ENCODE data around the gene DTNA. TPM values are rescaled to one million over a fixed set of nuclear protein-coding genes. Genes with fewer than 3 reads are reported as not detected.

The DTNA gene
- total and polyA plus RNA-seq, 9 donors = 58.1 to 84.2 (median 71.5) TPM

DNA sequence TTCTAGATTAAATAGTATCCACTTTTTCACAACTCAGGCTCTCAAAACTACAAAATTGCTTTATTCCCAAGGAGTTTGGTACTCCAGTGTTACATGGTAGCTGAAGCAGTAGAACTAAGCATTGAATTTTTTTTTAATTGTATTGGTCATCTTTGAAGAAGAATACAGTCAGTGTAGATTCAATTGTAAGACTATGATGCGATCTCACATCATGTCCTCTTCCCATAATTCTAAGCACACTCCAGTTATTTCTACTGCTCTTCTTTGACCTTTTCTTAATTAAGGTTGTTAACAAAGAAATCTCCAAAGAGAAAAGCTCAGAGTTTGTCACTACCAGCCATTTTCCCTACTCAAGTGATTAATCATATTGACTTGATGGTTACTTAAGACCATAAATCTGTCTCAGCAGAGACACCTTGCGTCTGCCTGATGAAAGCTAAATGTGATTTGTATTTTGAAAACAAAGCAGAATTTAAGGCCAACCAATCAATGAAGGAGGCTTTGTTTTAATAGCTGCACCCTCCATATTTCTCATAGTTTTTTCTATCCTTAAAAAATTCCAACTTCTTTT is 130.2 kb downstream of the DTNA start:
- no peaks in the 10 kb centered on the region for H3K27me3 ChIP-seq (ENCODE audit: control insufficient read depth, insufficient read depth, low read length)
- no peak overlapping the region for H3K4me3 ChIP-seq (ENCODE audit: low read length)
- peaks cover 2% of the 10 kb centered on the region for H3K4me1 ChIP-seq (ENCODE audit: control insufficient read depth, insufficient read depth, low read length)
- WGBS (ENCODE audit: insufficient coverage) = no CpG with 5 or more reads among the region's 2 CpGs
- no peak for DNase-seq
- no peaks in the 10 kb centered on the region for H3K36me3 ChIP-seq (ENCODE audit: control insufficient read depth, insufficient read depth, low read length)
- peaks cover 3% of the 10 kb centered on the region for H3K9me3 ChIP-seq (replicated peaks; ENCODE audit: control insufficient read depth, low read depth, low read length)
- H3K27ac ChIP-seq (ENCODE audit: low read length) = no peak overlapping the region

GRCh38 chr18:34841891-34842290 is 131.8 kb downstream of the DTNA start:
- Histone ChIP-seq H3K27ac (ENCODE audit: low read length) (no peak overlapping the region), H3K4me3 (ENCODE audit: low read length) (no peak overlapping the region), H3K36me3 (ENCODE audit: control insufficient read depth, insufficient read depth, low read length) (no peaks in the 10 kb centered on the region), H3K4me1 (ENCODE audit: control insufficient read depth, insufficient read depth, low read length) (peaks cover 2% of the 10 kb centered on the region), H3K27me3 (ENCODE audit: control insufficient read depth, insufficient read depth, low read length) (no peaks in the 10 kb centered on the region), H3K9me3 (replicated peaks; ENCODE audit: control insufficient read depth, low read depth, low read length) (peaks cover 3% of the 10 kb centered on the region)
- no peak for DNase-seq

GRCh38 chr18:34844072-34844471 is 134.0 kb downstream of the DTNA start:
- Histone ChIP-seq H3K4me3 (ENCODE audit: low read length) (no peak overlapping the region), H3K9me3 (replicated peaks; ENCODE audit: control insufficient read depth, low read depth, low read length) (peaks cover 3% of the 10 kb centered on the region), H3K4me1 (ENCODE audit: control insufficient read depth, insufficient read depth, low read length) (no peaks in the 10 kb centered on the region), H3K27me3 (ENCODE audit: control insufficient read depth, insufficient read depth, low read length) (no peaks in the 10 kb centered on the region), H3K36me3 (ENCODE audit: control insufficient read depth, insufficient read depth, low read length) (no peaks in the 10 kb centered on the region), H3K27ac (ENCODE audit: low read length) (no peak overlapping the region)
- DNase-seq = no peak
- WGBS (ENCODE audit: insufficient coverage) = 100% methylated on average over 1 of the region's 1 CpG

DNA sequence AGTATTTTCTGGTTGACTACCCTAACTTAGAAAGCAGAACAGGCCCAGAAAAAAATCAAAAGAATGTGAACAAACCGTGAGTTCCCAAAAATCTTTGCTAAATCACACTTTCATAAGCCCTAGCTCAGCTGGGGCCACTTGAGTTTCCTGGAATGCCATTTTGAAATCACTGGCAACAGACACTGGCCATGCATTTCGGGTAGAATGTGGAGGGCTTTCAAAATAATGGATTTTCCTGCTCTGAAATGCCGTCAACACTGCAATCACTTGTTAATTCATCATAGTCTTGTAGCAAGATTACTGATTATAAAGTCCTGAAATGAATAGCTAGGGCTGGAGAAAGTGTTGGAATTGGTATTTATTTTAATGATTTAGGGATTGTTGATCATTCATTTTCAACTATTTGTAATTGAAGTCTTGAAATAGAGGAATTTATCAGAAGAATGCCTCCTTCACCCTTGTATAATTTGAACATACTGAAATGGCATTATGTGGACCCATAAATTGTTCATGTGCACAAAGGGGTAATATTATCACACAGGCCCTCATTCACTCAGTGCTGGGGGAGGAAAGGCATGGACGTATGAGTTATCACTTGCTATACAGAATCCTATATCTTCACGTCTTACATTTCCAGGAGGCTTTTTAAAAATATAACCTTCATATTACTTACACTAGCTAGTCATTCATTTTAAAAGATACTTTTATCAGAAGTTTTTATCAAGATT is 134.8 kb downstream of the DTNA start:
- DNase-seq = no peak
- Histone ChIP-seq H3K4me1 (ENCODE audit: control insufficient read depth, insufficient read depth, low read length) (no peaks in the 10 kb centered on the region), H3K4me3 (ENCODE audit: low read length) (no peak overlapping the region), H3K27me3 (ENCODE audit: control insufficient read depth, insufficient read depth, low read length) (no peaks in the 10 kb centered on the region), H3K27ac (ENCODE audit: low read length) (no peak overlapping the region), H3K9me3 (replicated peaks; ENCODE audit: control insufficient read depth, low read depth, low read length) (peaks cover 3% of the 10 kb centered on the region), H3K36me3 (ENCODE audit: control insufficient read depth, insufficient read depth, low read length) (peaks cover 2% of the 10 kb centered on the region)
- no CpG with 5 or more reads among the region's 5 CpGs for WGBS (ENCODE audit: insufficient coverage)

DNA sequence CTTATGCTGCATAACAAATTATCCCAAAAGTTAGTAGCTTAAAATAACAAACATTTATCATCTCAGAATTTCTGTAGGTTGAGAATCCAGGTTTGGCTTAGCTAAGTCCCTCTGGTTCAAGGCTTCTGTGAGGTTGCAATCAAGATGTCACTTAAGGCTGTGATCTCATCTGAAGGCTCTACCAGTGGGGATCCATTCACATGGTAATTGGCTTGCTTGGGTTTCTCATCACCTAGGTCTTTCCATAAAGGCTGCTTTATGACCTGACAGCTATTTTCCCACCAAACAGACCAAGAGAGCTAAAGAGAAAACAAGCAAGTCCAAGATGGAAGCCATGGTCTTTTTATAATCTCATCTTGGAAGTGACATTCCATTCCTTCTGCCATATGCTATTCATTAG is 137.3 kb downstream of the DTNA start:
- Histone ChIP-seq H3K9me3 (replicated peaks; ENCODE audit: control insufficient read depth, low read depth, low read length) (peaks cover 3% of the 10 kb centered on the region), H3K27ac (ENCODE audit: low read length) (no peak overlapping the region), H3K36me3 (ENCODE audit: control insufficient read depth, insufficient read depth, low read length) (peaks cover 10% of the 10 kb centered on the region), H3K27me3 (ENCODE audit: control insufficient read depth, insufficient read depth, low read length) (no peaks in the 10 kb centered on the region), H3K4me1 (ENCODE audit: control insufficient read depth, insufficient read depth, low read length) (no peaks in the 10 kb centered on the region), H3K4me3 (ENCODE audit: low read length) (no peak overlapping the region)
- DNase-seq = no peak

- H3K4me3 ChIP-seq (ENCODE audit: low read length) = no peak overlapping the region
- peaks cover 3% of the 10 kb centered on the region for H3K9me3 ChIP-seq (replicated peaks; ENCODE audit: control insufficient read depth, low read depth, low read length)
- H3K27me3 ChIP-seq (ENCODE audit: control insufficient read depth, insufficient read depth, low read length) = no peaks in the 10 kb centered on the region
- no peaks in the 10 kb centered on the region for H3K4me1 ChIP-seq (ENCODE audit: control insufficient read depth, insufficient read depth, low read length)
- no peak for DNase-seq
- no peak overlapping the region for H3K27ac ChIP-seq (ENCODE audit: low read length)
- H3K36me3 ChIP-seq (ENCODE audit: control insufficient read depth, insufficient read depth, low read length) = peaks cover 15% of the 10 kb centered on the region
- 40% methylated on average over 1 of the region's 5 CpGs for WGBS (ENCODE audit: insufficient coverage)
These were observed 138.1 kb downstream of the DTNA start for GRCh38 chr18:34848156-34848555.

GRCh38 chr18:34848695-34849094 is 138.6 kb downstream of the DTNA start:
- no peaks in the 10 kb centered on the region for H3K4me1 ChIP-seq (ENCODE audit: control insufficient read depth, insufficient read depth, low read length)
- H3K4me3 ChIP-seq (ENCODE audit: low read length) = no peak overlapping the region
- H3K36me3 ChIP-seq (ENCODE audit: control insufficient read depth, insufficient read depth, low read length) = peaks cover 15% of the 10 kb centered on the region
- no peaks in the 10 kb centered on the region for H3K9me3 ChIP-seq (replicated peaks; ENCODE audit: control insufficient read depth, low read depth, low read length)
- DNase-seq = no peak
- no peaks in the 10 kb centered on the region for H3K27me3 ChIP-seq (ENCODE audit: control insufficient read depth, insufficient read depth, low read length)
- no peak overlapping the region for H3K27ac ChIP-seq (ENCODE audit: low read length)
- WGBS (ENCODE audit: insufficient coverage) = 71% methylated on average over 3 of the region's 3 CpGs

- no peaks in the 10 kb centered on the region for H3K9me3 ChIP-seq (replicated peaks; ENCODE audit: control insufficient read depth, low read depth, low read length)
- WGBS (ENCODE audit: insufficient coverage) = no CpG with 5 or more reads among the region's 3 CpGs
- H3K27me3 ChIP-seq (ENCODE audit: control insufficient read depth, insufficient read depth, low read length) = no peaks in the 10 kb centered on the region
- no peak overlapping the region for H3K27ac ChIP-seq (ENCODE audit: low read length)
- H3K4me1 ChIP-seq (ENCODE audit: control insufficient read depth, insufficient read depth, low read length) = no peaks in the 10 kb centered on the region
- no peak overlapping the region for H3K4me3 ChIP-seq (ENCODE audit: low read length)
- DNase-seq = no peak
- peaks cover 27% of the 10 kb centered on the region for H3K36me3 ChIP-seq (ENCODE audit: control insufficient read depth, insufficient read depth, low read length)
These were observed 147.2 kb downstream of the DTNA start for GRCh38 chr18:34857320-34857719.

- peaks cover 22% of the 10 kb centered on the region for H3K36me3 ChIP-seq (ENCODE audit: control insufficient read depth, insufficient read depth, low read length)
- H3K9me3 ChIP-seq (replicated peaks; ENCODE audit: control insufficient read depth, low read depth, low read length) = no peaks in the 10 kb centered on the region
- no peak for DNase-seq
- H3K27me3 ChIP-seq (ENCODE audit: control insufficient read depth, insufficient read depth, low read length) = no peaks in the 10 kb centered on the region
- WGBS (ENCODE audit: insufficient coverage) = 100% methylated on average over 1 of the region's 5 CpGs
- H3K4me1 ChIP-seq (ENCODE audit: control insufficient read depth, insufficient read depth, low read length) = no peaks in the 10 kb centered on the region
- H3K4me3 ChIP-seq (ENCODE audit: low read length) = no peak overlapping the region
- H3K27ac ChIP-seq (ENCODE audit: low read length) = no peak overlapping the region
These were observed 148.1 kb downstream of the DTNA start for GRCh38 chr18:34858188-34858587.

- no CpG with 5 or more reads among the region's 7 CpGs for WGBS (ENCODE audit: insufficient coverage)
- no peaks in the 10 kb centered on the region for H3K9me3 ChIP-seq (replicated peaks; ENCODE audit: control insufficient read depth, low read depth, low read length)
- H3K27ac ChIP-seq (ENCODE audit: low read length) = no peak overlapping the region
- H3K27me3 ChIP-seq (ENCODE audit: control insufficient read depth, insufficient read depth, low read length) = no peaks in the 10 kb centered on the region
- no peaks in the 10 kb centered on the region for H3K4me1 ChIP-seq (ENCODE audit: control insufficient read depth, insufficient read depth, low read length)
- peaks cover 22% of the 10 kb centered on the region for H3K36me3 ChIP-seq (ENCODE audit: control insufficient read depth, insufficient read depth, low read length)
- DNase-seq = no peak
- H3K4me3 ChIP-seq (ENCODE audit: low read length) = no peak overlapping the region
These were observed 149.4 kb downstream of the DTNA start for GRCh38 chr18:34859496-34859895.

- peaks cover 24% of the 10 kb centered on the region for H3K36me3 ChIP-seq (ENCODE audit: control insufficient read depth, insufficient read depth, low read length)
- DNase-seq = no peak
- H3K4me1 ChIP-seq (ENCODE audit: control insufficient read depth, insufficient read depth, low read length) = no peaks in the 10 kb centered on the region
- H3K9me3 ChIP-seq (replicated peaks; ENCODE audit: control insufficient read depth, low read depth, low read length) = no peaks in the 10 kb centered on the region
- no peaks in the 10 kb centered on the region for H3K27me3 ChIP-seq (ENCODE audit: control insufficient read depth, insufficient read depth, low read length)
- H3K4me3 ChIP-seq (ENCODE audit: low read length) = no peak overlapping the region
- H3K27ac ChIP-seq (ENCODE audit: low read length) = no peak overlapping the region
- 100% methylated on average over 1 of the region's 3 CpGs for WGBS (ENCODE audit: insufficient coverage)
These were observed 152.5 kb downstream of the DTNA start for GRCh38 chr18:34862561-34862960.

Data from muscle of leg (tissue), 11 donors.